COLO829 (cell line): ENCODE data around the gene HDAC4.

Source experiments
- DNase-seq: peaks from one replicate; pipeline ENCODE4 v3.0.0; 2012; ENCODE audit warnings: low spot score

HDAC4 gene

DNA sequence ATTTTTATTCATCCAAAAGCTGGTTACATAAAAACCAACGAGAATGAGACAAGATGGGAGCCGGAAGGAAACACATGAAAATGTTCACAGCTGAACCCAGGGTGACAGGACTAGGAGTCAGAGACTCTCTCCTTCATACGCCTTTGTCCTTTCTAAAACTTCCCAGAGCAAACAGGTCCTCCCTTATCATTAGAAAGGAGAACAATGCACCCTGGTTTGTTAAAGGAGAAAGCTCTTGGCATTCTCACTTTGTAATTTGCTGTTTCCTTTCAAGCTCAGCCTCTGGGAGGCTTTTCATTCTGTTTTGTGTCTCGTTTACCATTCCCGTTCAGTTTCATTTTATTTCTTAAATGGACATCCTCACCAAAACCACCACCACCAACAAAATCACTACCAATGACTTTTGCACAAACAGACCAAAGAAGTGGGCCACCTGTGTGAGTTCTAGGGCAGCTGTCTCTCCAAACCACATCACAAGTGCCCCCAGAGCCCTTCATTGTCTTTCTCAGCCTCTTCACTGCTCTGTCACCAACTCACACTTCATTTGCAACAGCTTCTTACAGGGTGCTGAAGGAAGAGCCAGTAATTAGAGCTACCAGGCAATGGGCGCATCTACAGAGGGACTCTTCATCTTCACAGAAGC lies 105.3 kb downstream of the HDAC4 start:
- no peak for DNase-seq

DNA sequence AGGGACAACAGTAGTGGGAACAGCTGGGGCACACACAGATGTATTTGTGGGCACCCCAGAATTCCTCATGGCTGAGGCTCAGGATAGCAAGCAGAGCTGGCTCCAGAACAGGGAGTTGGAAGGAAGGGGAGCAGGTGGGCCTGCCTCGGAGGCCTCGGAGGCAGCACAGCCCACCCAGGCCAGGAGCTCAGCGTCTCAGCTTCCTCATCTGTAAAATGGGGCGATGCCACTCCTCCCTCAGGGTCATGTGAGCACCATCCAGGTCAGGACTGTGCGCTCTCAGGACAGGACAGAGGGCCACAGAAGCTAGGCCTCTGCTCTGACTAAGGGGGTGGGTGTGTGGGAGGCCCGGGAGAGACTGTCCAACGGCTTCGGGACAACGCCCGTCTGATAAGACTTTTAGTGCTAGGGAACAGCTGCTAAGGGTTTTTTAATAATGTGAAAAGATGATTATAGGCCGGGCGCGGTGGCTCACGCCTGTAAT lies 106.2 kb downstream of the HDAC4 start:
- no peak for DNase-seq

DNA sequence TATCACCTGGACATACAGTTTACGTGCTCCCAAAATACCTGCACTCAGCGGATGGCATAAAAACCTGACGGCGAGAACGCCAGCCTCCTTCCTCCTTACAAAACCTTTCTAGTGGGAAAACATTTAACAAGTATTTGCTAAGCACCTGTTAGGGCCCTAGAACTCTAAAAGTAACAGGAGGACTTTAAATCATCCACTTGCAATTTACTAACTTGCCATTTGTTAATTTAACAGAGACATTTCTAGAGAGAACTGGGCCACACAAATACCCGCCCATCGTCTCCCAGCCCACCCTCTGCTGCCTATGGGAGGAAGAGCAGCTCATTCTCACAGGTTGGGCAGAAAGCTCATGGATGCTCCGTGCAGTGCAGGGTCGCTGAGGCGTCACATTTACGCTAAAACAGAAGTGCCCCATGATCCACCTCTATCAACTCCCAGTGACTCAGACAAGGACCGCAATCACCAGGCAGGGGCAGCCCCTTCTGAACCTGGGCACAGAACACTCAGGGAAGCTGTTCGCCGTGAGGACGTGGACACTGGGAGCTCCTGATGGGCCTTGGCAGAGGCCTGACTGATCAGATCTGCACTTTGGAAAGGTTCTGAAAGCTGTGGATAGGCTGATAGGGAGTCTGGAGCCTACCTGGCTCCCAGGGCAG lies 106.9 kb downstream of the HDAC4 start:
- no peak for DNase-seq

DNA sequence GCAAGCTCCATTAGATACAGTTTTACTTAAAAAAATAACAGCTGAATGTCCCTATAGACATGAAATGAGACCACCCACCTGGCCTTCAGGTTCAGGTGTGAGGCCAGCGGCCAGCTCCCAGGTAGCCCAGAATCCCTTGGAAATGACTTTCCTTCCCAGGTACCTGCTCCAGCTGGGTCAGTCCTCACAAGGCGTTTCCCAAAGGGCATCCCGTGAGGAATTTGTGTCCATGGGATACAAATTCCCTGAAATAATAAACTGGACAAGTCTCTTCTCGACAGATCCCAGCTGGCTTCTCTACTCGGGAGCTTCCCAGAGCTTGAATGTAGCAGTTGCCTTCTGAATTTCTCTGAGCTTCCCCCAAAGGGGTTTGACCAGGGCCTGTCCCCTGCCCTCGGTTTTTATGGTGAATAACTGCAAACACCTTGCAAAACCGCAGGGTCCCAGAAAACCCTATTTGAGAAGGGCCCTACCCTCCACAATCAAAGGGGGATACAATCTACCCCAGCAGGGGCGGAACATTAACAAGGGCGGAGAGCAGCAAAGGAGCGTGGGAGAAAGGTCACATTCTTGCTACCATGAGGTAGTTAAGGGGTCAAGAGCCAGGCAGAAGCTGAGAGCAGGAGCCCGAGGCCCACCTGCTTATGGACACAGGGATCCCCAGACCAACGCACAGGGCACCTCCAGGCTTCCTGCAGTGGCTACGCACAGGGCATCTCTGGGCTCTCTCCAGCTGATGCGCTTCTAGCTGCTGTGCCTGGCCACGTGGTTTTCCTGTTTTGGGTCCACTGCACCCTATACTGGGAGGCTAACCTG lies 107.7 kb downstream of the HDAC4 start:
- no peak for DNase-seq

DNA sequence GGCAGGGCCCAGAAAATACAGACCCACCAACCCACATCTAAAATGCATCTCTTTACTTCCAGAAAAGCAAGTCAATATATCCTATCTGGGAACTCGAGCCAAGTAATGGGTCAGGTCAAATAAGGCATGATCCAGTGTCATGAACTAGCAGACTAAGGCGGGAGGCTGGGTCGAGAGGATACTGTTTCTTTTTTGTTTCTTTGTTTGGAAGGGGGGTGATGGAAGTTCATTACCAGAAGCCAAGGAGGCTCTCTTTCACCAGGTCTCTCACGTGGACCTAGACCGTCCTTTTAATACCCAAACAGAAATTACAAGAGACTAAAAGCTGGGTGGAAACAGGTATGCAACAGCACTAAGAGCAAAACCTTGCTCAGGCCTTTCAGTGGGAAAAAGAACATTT lies 108.3 kb downstream of the HDAC4 start:
- DNase-seq, result no peak

DNA sequence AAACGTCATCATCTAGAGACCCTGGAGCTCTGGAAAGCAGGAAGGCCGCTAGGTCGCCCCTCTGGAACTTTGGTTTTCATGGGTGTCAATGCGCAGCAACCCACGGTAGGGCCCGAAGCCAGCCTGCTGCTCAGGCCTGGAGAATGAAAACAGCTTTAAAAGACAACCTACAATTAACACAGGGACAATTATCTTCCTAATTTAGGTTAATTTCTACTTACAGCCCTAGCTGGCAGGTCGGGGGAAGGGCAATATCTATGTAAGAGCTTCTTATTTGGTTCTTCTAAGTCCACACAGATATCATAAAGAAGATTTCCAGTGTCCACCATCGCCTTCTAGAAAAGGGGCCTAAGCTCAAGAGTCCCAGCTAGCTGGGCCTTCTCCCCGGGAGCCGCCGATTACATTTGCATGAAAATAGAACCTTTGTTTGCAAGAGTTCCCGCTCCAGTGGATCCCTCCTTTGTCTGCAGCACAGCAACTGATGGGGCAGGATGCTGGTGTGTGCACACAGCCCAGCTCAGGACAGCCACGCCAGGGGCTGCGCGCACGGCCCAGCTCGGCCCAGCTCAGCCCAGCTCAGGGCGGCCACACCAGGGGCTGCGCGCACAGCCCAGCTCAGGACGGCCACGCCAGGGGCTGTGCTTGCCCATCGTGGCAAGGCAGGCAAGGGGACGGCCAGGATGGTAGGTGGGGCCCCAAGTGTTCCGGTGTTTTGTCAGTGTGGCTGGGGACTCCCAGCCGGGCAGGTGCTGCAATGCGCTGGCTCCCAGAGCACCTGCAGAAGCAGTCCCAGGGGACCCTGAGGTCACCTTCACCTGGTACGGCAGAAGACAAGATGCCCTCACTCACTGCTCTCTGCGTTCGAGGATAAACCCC lies 109.1 kb downstream of the HDAC4 start:
- DNase-seq, result no peak

DNA sequence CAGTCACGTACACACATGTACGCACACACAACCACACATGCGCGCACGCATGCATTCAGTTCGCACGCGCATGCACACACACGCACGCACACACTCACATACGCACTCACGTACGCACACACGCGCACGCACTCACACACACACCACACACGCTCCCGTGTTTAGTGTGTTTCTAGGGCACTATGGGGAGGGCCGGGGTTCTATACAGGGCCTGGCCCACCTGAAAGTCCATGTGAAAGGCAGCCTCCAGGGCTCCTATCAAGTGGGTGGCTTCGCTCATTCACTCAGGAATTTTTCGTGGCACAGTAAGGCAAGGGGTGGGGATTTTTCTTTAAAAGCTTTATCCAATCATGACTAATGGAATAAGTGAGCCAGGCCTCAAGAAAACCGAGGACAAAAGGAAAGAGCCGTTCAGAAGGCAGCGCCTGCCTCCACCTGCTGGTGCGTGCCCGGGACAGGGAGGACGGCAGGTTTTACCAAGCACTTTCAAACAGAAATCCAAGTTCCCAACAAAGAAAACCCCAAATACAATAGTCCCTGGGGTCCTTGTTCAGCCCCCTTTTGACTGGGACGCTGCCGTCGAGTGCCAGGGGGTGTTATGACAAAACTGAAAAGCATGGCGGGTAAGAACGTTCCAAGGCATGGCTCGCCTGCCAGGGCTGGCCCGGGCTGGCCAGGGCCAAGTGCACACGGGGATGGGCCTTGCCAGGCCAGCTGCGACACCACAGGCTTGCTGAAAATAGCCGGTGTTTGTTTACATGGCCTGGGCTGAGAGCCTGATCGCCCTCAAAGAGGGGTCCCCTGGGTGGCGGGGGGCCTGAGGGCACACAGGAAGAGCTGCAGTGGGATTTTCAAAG lies 110.0 kb downstream of the HDAC4 start:
- DNase-seq, result no peak

DNA sequence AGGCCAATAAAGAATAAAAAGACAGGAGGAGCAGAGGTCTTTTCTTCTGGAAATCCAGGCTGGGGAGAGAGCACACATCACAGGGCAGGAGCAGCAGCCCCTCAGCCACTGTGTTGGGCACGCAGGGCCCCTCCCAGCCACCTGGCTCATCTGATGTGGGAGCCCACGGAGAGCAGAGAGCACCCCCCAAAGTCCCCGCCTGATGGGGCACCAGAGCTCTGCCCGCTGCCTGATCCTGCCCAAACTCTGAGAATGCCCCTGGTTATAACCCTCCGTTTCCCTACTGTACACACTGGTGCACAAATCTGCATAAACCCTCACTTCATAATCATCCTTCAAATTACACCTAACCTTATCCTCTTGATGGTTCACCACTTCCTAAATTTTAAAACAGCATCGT lies 111.3 kb downstream of the HDAC4 start:
- no peak for DNase-seq

DNA sequence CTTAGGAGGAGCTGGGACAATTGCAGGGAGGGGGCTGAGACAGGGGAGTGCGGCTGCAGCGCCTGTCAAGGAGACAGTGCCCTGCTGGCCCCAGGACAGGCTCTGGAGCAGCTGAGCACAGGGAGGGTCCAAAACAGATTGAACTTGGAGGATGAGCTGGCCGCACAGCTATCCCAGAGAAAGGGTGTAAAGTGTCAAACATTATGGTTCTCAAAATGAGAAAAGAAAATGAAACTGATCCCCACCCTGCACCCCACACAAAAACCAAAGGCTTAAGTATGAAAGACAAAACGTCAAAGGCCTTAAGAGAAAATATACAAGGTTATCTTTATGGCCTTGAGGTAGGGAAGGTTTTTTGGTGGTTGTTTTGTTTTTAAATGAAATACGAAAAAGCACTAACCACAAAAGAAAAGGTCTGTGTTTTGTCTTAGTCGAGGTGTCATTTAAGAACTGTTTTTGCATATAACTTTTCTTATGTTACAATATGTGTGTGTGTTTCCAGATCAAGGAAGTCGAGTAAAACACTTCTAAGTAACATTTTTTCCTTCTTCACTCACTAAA lies 111.8 kb downstream of the HDAC4 start:
- no peak for DNase-seq

DNA sequence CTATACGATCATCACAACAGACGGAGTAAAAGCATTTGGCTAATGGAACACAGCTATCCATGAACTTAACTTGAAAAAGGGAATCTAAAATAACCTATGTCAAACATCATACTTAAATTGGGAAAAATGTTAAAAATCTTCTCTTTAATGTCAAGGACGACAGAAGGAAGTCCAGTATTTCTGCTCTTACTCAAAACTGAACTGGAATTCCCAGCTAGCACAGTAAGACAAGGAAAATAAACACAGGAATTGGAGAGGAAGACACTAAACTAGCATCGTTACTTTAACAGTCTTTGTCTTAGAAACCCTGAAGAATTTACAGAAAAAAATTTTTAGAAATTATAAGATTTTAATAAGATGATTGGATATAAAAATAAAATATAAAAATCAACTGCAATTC lies 112.6 kb downstream of the HDAC4 start:
- no peak for DNase-seq

DNA sequence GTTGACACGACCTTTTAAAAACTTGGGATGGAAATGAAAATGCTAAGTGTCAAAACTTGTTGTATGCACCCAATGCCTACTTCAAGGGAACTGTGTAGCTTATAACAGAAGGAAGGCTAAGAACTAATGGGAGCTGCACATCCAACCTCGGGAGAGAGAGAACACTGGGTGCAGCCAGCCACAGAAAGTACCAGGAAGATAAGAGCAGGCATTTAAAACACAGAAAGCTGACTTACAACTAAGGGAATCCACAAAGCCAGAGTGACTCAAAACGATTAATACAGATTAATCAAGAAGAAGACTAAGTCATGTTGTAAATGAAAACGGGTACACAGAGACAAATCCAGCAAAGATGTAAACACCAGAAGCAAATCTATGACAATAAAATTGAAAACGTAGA lies 113.4 kb downstream of the HDAC4 start:
- no peak for DNase-seq

DNA sequence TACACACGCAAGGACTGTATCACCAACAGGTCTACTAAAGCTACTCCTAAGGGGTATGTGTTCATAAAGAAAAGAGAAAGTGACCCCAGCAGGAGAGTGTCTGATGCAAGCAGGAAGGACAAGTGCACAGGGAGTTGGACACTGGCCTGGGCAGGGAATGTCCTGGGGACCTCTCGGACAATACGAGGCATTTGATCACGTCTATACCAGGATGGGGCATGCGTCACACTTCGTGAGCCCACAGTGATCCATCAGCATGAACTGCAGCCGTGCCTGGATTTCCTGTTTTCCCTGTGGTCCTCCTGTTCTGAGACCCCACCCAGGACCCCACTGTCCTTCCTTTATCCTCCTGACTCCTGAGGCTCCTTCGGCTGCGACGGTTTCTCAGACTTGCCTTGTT lies 113.9 kb downstream of the HDAC4 start:
- no peak for DNase-seq

DNA sequence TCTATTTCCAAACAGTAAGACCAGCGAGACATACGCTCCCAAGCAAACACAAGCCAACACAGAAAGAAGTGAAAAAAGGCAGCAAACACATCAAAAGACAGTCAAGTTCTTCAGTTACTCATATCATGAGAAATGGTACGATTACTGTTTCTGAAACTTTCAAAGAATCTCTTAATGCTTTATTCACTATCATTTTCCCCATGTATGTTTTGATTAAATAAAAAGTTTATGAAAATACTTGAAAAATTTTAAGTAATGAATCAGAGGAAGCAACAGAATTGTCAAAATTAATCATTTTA lies 114.9 kb downstream of the HDAC4 start:
- no peak for DNase-seq

DNA sequence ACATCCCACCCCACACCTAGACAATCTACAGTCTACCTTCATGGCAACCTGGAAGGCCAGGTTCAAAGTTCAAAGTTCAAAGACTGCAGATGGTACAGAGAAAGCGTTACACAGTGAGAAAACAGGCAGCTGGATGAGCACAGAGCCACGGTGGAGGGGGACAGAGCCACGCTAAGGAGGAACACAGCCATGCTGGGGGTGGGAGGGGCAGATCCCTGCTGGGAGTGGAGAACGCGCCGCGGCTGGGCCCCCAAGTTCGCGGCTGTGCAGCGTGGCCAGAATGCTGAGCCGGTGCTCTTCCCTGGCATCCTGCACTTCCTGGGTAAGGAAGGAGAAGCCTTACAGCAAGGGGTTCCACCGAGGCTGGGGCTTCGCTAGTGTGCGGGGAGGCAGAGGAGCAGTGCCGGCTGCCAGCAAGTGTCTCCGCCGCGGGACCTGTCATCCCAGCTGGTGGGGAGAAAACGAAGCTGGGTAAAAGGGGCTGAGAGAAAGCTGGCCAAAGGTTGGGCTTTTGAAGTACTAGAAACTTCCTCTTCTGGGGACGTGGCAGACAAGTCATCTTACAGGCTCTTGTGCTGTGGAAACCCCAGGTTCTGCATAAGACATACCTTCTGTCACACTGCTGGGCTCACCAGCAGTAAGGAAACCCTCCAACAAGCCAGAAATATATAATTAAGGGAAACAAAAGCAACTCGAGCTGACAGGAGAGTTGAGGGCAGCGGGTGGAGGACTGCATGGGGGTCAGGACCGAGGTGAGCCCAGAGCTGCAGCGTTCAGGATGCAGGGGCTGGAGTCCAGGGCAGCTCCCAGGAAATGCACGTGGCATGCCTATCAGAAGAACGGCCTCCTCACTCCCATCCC lies 115.5 kb downstream of the HDAC4 start:
- no peak for DNase-seq

DNA sequence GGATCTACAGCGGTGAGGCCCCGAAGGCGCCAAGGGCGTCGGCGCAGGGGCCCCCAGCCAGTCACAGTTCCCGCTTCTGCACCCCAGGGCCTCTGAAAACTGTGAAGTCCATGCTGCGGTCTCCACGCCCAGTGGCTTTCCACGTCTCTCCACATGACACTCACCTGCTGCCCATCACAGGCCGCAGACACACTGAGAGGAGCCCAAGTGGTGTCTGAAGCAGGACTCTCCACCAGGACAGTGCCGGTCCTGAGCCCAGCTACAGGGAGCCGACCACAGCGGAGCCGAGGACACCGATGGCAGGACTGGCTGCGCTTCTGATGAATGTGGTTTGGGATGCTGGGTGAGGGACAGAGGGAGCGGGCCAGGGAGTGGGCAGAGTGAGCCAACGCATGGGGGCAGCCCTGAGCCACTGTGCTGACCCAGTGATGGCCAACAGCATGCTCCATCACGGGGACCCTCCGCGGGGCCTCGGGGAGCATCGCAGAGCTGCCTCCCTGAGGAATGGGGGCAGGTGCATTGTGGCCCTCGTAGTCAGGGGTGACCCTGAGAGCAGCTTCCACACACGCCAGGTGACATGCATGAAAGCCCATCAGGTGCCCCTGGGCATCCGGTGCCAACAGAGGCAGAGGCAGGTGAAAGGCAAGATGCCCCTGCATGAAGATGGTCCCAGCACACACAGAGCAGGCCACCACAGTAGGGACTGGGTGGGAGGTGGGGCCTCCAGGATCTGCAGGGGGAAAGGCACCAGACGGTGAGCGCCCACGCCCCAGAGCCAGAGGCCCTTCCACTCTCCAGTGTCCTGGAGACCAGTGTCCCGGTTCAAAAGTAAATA lies 116.6 kb downstream of the HDAC4 start:
- DNase-seq, result no peak

DNA sequence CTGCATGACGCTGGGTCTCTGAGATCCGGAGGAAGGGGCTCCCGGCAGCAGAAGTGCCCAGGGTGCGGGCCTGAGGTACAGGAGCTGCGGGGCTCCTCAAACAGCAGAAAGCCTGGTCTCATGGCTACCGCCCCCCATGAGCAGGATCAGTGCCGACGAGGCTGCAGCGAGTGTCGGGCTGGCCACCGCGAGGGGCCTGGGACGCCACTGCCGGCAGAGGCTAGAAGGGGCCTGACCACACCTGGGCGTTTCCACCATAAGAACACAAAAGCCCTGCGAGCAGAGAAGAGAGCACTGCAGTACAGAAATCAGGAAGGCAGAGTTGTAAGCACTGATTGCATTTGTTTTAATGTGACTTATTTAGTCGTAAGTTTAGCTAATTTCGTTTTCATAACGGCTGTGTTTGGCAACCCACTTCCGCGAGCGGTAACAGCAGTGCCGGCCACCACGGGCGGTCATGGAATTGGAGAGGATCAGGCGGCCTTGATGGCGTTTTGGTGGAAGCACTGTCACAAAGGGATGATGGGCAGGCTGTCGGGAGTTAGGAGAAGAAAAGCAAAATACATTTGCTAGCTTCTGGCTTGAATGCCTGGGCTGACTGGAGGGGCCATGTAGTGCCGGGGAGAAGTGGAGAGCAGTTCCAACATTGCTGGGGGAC lies 117.4 kb downstream of the HDAC4 start:
- no peak for DNase-seq

DNA sequence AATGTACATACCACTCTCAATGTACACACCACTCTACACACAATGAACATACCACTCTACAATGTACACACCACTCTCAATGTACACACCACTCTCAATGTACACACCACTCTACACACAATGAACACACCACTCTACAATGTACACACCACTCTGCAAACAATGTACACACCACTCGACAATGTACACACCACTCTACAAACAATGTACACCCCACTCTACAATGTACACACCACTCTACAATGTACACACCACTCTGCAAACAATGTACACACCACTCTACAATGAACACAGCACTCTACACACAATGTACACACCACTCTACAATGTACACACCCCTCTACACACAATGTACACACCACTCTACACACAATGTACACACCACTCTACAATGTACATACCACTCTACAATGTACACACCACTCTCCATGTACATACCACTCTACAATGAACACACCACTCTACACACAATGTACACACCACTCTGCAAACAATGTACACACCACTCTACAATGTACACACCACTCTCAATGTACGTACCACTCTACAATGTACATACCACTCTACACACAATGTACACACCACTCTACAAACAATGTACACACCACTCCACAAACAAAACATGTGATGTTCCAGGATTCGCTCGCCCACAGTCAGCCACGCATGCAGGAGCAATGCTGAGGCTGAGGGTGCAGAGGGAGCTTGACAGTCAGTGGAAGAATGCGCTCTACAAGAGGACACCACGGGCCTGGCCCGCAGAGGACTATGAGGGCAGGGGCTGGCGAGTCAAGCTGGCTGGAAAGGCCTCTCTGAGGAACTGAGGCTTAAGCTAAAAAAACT lies 118.2 kb downstream of the HDAC4 start:
- no peak for DNase-seq
